ENCODE data around the gene MCM9.
"Not testable (repeated sequence)": the region's sequence is repeated elsewhere in the genome, so short reads cannot be mapped to it uniquely, and the experiment has no call there.

Gene MCM9

DNA sequence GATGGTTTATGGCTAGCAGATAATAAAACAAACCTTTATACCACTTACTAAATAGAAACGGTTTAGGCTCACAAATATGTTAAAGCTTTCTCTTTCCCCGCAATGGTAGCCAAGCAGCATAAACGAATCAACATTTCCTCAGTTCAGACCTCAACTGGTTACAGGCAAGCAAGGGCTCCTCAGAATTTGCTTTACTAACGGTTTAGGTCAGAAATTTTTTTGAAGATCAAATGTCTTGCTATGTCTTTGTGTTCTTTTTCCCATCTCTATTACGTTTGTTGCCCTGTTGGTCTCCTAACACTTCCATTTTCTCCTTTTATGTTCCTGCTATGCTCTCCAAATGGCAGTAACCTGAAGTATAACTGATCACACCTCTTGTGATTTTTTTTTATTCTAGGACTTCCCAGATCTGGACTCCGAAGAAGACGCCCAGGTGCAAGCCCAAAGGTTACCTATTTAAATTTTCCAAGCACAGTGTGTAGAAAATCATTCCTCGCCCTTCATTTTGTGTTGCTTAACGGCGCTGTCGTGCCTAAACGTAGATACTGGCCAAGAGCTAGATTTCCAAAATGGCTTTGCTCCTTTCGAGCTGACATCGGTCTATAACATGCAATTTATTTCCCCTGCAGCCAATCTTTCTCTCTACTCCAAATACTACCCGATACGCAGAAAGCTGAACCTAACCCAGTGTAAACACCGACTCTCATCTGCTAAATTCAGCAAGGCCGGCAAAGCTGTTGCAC, 41.7 kb downstream of the MCM9 start:
- DNase-seq (ENCODE audit: low spot score), result peak; percentile 28

DNA sequence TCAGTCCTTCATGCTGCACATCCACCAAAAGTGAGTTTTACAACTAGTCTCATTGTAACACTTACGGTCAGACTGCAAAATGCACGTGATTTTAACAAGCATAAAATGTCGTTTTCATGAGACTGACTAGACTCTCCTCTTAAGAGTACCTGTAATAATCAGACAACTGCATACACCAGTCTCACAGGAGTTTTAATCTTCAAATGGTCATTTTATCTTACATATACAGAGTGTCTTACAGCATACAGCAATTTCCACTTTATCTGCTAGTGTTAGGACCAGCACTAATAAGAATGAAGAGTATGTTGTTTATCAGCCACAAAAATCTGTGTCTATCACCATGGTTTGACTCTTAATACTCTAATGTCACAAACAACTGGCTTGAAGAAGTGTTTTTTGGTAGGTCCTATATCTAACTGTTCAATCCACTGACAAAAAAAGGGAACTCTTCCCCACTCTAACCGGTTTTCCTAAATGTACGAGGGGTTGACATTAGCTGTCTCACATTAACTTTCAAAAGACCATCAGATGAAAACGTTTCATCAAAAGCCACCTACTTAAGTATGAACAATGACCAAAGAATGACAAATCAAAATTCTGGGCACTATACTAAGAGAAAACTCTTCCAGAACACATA, 42.5 kb downstream of the MCM9 start:
- peak; percentile 33 for DNase-seq (ENCODE audit: low spot score)

DNA sequence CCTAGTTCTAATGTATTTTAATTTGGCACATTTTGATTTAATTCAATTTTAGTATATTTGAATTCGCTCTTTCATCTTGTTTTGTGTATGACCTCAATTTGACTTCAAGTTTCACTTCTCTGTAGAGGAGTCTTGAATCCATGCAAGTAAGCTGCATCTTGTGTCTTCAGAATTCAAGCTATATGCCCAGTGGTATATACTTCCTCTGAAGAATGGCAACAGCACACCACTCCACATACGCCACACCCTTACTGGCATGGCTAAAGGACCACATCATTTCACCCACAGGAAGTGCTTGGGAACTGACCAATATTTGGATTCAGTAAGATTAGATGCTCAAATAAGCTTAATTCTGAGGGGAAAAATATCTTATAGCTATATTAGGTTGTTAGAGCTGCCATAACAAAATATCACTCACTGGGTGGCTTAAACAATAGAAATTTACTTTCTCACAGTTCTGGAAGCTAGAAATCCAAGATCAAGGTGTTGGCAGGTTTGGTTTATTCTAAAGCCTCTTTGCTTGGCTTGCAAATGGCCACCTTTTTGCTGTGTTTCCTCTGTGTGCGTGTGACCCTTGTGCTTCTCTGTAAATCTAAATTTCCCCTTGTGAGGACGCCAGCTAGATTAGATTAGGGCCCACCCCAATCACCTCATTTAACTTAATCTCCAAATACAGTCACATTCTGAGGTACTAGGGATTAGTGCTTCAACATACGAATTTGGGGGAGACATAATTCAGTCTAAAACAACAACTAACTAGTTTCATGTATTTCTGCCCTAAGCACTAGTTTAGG, 43.8 kb downstream of the MCM9 start:
- DNase-seq (ENCODE audit: low spot score), result no peak

DNA sequence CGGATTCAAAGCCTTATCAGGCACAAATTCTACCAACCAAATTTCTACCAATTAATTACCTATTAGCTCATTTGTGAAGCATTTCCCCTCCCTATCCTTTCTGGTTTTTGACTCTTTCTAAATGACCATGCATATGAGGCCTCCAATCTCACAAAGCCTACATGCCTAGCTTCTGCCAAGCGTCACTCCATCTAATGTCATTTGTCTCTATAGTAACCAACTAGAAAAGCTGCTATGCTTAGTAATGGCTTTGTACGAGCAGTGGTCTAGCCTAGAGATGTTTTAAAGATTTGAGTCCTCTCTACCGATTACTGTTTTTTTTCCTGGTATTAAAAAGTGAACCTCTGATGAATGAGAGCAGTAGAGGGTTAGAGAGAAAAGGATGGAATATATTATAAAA, 45.8 kb downstream of the MCM9 start:
- DNase-seq (ENCODE audit: low spot score), result no peak

DNA sequence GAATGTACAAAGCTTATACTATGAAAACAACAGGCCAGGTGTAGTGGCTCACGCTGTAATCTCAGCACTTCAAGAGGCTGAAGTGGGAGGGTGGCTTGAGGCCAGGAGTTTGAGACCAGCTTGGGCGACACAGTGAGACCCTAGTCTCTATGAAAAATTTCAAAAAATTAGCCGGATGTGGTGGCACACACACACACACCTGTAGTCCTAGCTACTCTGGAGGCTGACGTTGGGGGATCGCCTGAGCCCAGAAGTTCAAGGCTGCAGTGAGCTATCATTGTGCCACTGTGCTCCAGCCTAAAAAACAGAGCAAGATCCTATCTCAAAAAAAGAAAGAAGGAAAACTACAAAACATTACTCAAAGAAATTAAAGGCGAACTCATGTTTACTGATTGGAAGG, 48.3 kb downstream of the MCM9 start:
- no peak for DNase-seq (ENCODE audit: low spot score)

DNA sequence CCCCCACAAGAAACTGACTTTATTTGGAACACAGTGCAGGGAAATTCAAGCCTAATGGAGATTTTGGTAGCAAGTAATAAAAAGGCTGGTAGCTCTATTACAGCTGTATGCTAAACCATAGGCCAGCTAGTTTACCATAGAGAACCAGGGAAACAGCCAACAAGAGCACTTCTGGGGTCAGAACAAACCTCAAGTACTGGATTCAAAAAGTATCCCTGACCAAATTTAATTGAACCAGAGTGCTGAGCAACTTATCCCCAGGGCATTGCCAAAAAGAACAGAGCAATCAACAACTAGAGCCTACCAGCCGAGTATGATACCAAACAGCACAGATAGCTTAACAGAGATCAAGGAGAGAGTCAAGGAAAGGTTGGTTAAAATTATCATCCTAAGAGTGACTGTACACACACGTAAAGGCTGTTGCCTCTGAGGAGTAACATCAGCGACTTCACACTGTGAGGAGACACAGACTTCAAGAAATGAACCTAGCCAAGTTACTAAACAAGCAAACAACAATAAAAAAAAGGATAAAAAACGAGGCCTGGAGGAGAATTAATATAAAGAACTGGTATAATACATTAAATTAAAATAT, 52.5 kb downstream of the MCM9 start:
- no peak for DNase-seq (ENCODE audit: low spot score)

DNA sequence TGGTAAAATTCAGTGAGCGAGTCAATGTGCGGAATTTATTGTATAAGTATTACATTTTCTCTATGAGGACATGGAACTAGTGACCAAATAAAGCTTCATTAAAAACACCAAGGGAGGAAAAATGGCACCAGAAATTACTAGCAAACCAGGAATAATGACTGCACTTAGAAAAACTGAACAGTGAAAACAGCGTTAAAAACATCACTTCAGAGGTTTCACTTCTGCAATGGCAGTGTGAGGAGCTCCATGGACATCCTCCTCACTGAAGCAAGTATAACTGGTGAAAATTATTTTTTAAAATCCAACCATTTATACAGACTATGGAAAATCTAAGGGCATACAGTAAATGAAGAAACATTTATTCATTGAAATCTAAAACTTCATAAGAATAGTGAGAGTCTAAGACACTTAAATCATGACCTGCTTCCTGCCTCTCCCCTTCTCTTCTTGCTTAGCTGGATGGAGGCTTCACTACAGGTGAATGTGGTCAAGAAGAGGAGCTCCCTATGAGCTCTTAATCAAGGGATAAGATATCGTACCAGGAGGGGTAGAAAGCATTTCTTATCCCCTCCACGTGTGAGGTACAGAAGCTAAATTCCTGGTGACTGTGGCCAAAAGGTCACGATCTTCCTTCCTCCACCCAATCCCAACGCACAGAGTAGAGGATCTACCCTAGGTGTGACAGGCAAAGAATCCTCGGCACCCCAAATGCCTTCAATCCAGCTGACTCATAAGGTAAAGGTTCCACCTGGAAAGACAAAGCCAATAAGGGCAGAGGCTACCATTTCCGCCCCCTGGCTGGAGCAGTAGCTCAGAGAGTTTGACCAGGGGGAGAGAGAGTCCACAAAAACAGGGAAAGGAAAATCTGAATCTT, 53.3 kb downstream of the MCM9 start:
- DNase-seq (ENCODE audit: low spot score), result no peak

DNA sequence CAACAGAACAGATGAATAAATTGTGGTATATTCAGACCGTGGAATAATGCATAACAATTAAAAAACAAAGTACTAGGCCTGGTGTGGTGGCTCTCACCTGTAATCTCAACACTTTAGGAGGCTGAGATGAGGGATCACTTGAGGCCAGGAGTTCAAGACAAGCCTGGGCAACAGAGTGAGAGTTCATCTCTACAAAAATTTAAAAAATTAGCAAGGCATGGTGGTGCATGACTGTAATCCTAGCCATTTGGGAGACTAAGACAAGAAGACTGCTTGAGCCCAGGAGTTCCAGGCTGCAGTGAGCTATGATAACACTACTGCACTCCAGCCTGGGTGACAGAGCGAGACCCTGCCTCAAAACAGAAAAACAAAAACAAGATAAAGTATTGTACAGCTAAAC, 57.2 kb downstream of the MCM9 start:
- no peak for DNase-seq (ENCODE audit: low spot score)

DNA sequence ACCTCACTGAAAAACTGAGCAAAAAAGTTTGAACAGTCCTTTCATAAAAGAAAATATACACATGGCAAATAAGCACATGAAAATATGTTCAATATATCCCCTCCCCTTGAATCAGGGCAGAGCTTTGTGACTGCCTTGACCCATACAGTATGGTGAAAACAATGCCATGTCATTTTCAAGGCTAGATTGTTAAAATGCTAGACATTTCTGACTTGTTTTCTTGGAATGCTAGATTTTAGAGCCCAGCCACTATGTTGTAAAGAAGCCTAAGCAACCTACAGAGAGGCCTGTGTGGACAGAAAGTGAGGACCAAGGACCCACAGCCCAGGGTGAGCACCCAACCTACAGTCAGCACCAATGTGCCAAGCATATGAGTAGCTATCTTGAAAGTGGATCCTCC, 58.1 kb downstream of the MCM9 start:
- no peak for DNase-seq (ENCODE audit: low spot score)

DNA sequence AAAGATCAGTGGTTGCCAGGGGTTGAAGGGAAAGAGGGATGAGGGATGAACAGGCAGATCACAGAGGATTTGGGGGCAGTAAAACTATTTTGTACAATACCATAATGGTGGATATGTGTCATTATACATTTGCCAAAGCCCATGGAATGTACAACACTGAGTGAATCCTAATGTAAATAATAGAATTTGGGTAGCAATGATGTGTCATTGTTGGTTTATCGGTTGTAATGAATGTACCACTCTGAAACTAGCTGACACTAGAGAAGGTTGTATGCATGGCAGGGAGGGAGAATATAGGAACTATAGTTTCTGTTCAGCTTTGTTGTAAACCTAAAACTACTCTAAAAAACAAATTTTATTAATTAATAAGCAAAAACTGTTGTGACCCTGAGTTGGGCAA, 58.8 kb downstream of the MCM9 start:
- DNase-seq (ENCODE audit: low spot score), result no peak

DNA sequence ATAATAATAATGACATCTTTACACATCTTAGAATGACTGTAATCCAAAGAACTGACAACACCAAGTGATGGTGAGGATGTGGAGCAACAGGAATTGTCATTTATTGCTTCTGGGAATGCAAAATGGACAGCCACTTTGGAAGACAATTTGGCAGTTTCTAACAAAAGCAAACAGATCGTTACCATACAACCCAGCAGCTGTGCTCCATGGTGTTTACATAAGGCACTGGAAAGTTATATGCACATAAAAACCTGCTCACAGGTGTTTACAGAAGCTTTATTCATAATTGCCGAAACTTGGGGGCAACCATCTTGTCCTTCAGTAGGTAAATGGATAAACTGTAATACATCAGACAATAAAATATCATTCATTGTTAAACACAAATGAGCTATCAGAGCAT, 59.3 kb downstream of the MCM9 start:
- DNase-seq (ENCODE audit: low spot score), result no peak

DNA sequence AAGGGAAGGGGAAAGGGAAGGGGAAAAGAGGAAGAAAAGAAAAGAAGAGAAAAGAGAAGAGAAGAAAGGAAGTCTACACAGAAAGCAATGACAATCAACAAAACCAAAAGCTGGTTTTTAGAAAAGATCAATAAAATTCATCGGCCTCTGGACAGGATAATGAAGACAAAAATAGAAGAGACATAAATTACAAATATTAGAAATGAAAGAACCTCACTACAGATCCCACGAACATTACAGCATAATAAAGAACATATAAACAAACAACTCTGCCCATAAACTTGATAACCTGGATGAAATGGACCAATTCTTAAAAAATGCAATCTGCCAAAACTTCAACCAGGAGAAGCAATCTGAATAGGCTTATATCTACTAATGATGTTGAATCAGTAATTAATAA, 61.7 kb downstream of the MCM9 start:
- DNase-seq (ENCODE audit: low spot score), result no peak

DNA sequence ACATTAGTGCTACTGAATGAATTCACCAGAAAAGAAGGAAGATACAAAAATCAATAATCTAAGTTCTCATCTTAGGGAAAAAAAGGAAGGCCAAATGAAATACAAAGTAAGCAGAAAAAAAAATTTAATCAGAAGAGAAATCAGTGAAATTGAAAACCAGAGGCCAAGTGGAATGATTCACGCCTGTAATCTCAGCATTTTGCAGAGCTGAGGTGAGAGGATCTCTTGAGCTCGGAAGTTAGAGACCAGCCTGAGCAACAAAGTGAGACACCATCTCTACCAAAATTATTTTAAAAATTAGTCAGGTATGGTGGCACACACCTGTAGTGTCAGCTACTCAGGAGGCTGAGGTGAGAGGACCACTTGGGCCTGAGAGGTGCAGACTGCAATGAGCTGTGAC, 62.2 kb downstream of the MCM9 start:
- DNase-seq (ENCODE audit: low spot score), result no peak

DNA sequence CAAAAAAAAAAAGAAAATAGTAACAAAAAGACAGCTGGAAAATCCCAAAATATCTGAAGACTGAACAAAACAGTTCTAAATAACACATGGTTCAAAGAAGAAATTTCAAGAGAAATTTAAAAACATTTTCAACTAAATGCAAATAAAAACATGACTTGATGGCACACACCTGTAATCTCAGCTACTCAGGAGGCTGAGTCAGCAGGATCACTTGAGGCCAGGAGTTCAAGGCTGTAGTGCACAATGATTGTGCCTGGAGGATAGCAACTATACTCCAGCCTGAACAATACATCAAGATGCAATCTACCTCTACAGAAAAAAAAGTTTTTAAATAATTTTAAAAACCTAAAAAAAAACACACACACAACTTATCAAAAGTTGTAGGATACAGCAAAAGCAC, 62.6 kb downstream of the MCM9 start:
- no peak for DNase-seq (ENCODE audit: low spot score)

DNA sequence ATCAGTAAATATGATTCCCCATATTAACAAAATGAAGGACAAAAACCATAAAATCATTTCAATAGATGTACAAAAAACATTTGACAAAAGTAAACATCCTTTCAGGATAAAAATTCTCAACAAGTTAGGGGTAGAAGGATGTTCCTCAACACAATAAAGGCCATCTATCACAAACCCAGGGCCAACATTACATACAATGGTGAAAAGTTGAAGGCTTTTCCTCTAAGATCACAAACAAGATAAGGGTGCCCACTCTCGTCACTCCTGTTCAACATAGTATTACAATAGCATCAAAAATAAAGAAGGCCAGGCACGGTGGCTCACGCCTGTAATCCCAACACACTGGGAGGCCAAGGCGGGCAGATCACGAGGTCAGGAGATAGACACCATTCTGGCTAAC, 63.6 kb downstream of the MCM9 start:
- no peak for DNase-seq (ENCODE audit: low spot score)

DNA sequence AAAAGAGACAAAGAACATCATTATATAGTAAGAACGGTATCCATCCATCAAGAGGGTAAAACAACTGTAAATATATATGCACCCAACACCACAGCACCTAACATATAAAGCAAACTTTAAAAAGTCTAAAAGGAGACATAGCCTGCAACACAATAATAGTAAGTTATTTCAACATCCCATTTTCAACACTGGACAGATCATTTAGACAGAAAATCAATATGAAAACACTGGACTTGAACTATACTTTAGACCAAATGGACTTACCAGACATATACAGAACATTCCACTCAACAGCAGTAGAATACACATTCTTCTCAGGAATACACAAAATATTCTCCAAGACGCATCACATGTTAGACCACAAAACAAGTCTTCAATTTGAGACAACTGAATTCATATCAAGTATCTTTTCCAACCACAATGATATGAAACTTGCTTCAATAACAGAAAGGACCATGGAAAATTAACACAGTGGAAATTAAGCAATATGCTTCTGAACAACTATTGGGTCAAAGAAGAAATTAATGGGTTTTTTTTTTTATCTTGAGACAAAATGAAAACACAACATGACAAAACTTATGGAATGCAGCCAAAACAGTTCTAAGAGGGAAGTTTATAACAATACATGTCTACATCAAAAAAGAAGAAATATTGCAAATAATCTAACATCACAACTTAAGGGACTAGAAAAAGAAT, 64.9 kb downstream of the MCM9 start:
- DNase-seq (ENCODE audit: low spot score), result no peak

DNA sequence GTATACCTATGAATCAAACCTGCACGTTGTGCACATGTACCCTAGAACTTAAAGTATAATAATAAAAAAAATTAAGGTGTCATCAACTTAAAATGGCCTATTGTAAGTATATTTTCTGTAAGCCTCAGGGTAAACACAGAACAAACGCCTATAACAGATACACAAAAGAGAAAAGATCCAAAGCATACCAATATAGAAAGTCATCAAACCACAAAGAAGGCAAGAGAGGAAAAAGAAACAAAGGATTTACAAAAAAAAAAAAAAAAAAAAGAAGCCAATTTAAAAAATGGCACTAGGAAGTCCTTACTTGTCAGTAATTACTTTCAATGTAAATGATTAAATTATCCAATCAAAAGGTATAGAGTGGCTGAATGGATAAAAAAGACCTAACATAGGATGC, 65.6 kb downstream of the MCM9 start:
- no peak for DNase-seq (ENCODE audit: low spot score)

DNA sequence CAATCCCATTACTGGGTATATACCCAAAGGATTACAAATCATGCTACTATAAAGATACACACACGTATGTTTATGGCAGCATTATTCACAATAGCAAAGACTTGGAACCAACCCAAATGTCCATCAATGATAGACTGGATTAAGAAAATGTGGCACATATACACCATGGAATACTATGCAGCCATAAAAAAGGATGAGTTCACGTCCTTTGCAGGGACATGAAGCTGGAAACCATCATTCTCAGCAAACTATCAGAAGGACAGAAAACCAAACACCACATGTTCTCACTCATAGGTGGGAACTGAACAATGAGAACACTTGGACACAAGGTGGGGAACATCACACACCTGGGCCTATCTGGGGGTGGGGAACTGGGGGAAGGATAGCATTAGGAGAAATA, 66.1 kb downstream of the MCM9 start:
- not testable (repeated sequence) for DNase-seq (ENCODE audit: low spot score)

DNA sequence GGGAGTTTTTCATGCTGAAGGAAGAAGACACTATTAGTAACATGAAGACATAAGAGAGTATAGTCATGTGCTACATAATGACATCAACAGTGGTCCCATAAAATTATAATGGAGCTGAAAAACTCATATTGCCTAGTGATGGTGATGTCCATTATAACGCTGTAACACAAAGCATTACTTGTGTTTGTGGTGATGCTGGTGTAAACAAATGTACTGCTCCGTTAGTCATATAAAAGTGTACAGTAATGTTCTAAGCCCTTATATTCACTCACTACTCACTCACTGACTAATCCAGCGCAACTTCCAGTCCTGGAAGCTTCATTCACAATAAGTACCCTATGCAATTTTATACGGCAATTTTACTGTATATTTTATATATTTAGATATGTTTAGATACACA, 67.8 kb downstream of the MCM9 start:
- DNase-seq (ENCODE audit: low spot score), result no peak

DNA sequence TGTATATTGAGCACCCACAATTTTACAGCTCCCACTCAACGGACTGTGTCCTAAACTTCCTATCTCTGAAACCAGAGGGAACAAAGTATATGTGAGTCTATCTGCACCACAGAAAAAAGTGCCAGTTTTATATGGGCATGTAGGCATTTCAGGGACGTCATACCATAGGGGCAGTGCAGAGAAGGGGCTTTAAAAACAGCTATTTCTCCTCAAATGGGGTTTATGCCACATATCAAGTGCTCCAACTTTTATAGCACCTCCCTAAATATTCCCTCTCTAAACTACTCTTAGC, 69.9 kb downstream of the MCM9 start:
- DNase-seq (ENCODE audit: low spot score), result no peak

DNA sequence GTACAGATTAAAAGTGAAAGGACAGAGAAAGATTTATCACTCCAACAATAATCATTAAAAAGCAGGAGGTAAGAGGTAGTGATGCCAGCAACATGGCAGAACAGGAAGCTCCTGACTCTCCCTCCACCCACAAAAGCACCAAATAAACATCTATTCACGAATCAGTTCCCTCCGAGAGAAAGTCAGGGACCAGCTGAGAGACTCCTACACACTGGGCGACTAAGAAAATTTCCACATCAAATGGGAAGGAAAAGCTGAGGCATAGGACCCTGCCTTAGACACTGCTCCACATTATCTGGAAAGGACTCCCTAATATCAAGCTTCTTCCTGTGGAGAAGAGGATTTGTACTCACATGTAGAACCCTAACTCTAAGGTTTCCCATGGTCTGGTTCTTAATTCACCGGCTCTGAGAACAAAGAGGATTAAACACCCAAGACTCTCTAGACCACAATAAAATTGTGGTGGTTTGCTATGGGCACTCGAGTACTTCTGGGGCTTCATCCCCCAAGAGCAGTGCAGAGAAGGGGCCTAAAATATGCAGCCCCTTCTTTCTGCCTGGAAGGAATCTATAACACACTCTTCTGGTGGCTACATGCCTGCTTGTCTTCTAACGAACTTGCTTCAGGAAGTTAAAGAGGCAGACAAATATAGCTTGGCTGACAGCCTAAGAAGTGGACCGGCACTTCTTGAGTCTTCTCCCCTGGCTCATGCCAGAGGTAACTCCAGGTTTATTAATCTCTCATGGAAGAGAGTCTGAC, 70.4 kb downstream of the MCM9 start:
- no peak for DNase-seq (ENCODE audit: low spot score)
